Sigmoid colon (tissue), 7 donors: Measurements from ENCODE around the gene C8G. TPM values are rescaled to one million over a fixed set of nuclear protein-coding genes. Genes with fewer than 3 reads are reported as not detected.

Experiments used
- DNase-seq: peaks from one replicate; pipeline ENCODE4 v3.0.0-alpha.2; 2019
- H3K27ac ChIP-seq, 4 donors: fragments of 200-600 bp; sonication (generic); one replicate each; pipeline ENCODE4 v1.5.1; 2016 to 2019; ENCODE audit warnings: mild to moderate bottlenecking in 1 of 4
- H3K27me3 ChIP-seq, 3 donors: fragments of 200-600 bp; sonication (generic); one replicate each; pipeline ENCODE4 v1.5.1; 2019; ENCODE audit warnings: mild to moderate bottlenecking in 1 of 3
- H3K36me3 ChIP-seq, 4 donors: fragments of 200-600 bp; sonication (generic); one replicate each; pipeline ENCODE4 v1.5.1; 2016 to 2019
- H3K4me1 ChIP-seq, 4 donors: fragments of 200-600 bp; sonication (generic); one replicate each; pipeline ENCODE4 v1.5.1; 2017 to 2019
- H3K4me3 ChIP-seq, 4 donors: fragments of 200-600 bp; sonication (generic); one replicate each; pipeline ENCODE4 v1.5.1; 2017 to 2019; ENCODE audit warnings: mild to moderate bottlenecking in 2 of 4, moderate library complexity in 1 of 4
- H3K9me3 ChIP-seq, 4 donors: fragments of 200-600 bp in 3 of 4; sonication (generic) in 3 of 4; one replicate each; pipeline versions ENCODE4 v1.5.1 to v1.6.1; 2013 to 2019
- EP300 ChIP-seq, 4 donors: sonication (generic); formaldehyde crosslinking; IDR thresholded peaks; one replicate each; pipeline ENCODE4 v1.6.1; 2017; ENCODE audit warnings: antibody characterized with exemption in 4 of 4
- POLR2A ChIP-seq, 2 donors: fragments of 450-650 bp; IDR thresholded peaks; one replicate each; pipeline ENCODE4 v1.6.1; 2016; ENCODE audit warnings: antibody characterized with exemption in 2 of 2, mild to moderate bottlenecking in 2 of 2, moderate library complexity in 2 of 2
- POLR2AphosphoS5 ChIP-seq, 4 donors: sonication (generic); formaldehyde crosslinking; IDR thresholded peaks; one replicate each; pipeline ENCODE4 v1.6.1; 2017; ENCODE audit warnings: antibody characterized with exemption in 4 of 4
- WGBS, 2 donors: extraction: QIAGEN DNeasy Blood & Tissue Kit; methylation state at CpG; one replicate each; pipeline ENCODE4 v1.1.7; 2013; 5-methylcytosine and 5-hydroxymethylcytosine counted together
- intact Hi-C: fragments of 100-400 bp; cut with DNase I; formaldehyde crosslinking; loops from one replicate; pipeline ENCODE4 v1.15.1; 2023
- polyA plus RNA-seq, 3 donors: library from polyadenylated mRNA; stranded (reverse); fragments of 200-250 nt; gene quantifications; one replicate each; pipeline ENCODE4 v1.2.3, GENCODE V29; 2013
- total RNA-seq, 4 donors: library from RNA; depleted of rRNA; stranded (reverse); fragments of >200 nt; gene quantifications; one replicate each; pipeline ENCODE4 v1.1.0, GENCODE V29; 2016
- TF ChIP-seq, protein P1 (sequence below), 4 experiments: fragments of 450-650 bp in 3 of 4; fragments of 200-600 bp in 1 of 4; IDR thresholded peaks; one replicate each; pipeline ENCODE4 v1.5.1; 2016 to 2019; ENCODE audit warnings: antibody characterized with exemption in 4 of 4, mild to moderate bottlenecking in 3 of 4, moderate library complexity in 2 of 4
- donor health status: healthy with polysubstance abuse.
- donor health status: Bipolar disorder and iron deficiency.
- donor health status: healthy.

The C8G gene
- total and polyA plus RNA-seq, 7 donors, result 4.2 to 11.1 (median 5.4) TPM; not detected in 4

DNA sequence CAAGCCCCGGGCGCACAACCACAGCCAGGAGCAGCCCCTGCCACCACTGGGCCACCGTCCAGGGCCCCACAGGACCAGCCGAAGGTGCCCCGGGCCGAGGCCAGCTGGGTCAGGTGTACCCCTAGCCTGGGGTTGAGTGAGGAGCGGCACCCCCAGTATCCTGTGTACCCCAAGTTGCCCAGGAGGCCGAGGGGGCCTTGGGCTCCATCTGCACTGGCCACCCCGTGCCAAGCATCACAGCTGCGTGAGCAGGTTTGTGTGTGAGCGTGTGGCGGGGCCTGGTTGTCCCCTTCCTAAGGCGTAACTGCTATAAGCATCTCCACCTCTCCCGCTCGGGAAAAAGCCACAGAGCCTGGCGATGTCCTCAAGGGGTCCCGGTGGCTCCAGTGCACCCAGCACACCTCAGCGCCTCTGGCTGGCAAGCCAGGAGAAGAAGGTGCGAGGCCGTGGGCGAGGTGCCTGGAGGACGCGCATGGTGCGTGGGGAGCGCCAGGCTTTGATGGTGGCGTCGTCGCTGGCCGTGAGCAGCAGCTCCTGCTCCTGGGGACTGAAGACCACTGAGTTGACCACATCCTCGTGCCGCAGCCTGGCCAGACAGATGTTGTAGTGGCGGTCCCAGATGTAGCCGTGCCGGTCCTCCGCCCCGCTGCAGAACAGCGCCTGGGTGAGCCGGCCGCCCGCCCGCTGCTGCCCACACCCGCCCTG lies 4.4 kb upstream of the C8G start:
- no peaks in the 10 kb centered on the region for H3K27me3 ChIP-seq
- no peak for TF ChIP-seq POLR2A (IDR thresholded peaks at IDR 0.05)
- TF ChIP-seq EP300 (IDR thresholded peaks at IDR 0.05), result no peak
- TF ChIP-seq, protein P1, sequence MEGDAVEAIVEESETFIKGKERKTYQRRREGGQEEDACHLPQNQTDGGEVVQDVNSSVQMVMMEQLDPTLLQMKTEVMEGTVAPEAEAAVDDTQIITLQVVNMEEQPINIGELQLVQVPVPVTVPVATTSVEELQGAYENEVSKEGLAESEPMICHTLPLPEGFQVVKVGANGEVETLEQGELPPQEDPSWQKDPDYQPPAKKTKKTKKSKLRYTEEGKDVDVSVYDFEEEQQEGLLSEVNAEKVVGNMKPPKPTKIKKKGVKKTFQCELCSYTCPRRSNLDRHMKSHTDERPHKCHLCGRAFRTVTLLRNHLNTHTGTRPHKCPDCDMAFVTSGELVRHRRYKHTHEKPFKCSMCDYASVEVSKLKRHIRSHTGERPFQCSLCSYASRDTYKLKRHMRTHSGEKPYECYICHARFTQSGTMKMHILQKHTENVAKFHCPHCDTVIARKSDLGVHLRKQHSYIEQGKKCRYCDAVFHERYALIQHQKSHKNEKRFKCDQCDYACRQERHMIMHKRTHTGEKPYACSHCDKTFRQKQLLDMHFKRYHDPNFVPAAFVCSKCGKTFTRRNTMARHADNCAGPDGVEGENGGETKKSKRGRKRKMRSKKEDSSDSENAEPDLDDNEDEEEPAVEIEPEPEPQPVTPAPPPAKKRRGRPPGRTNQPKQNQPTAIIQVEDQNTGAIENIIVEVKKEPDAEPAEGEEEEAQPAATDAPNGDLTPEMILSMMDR (IDR thresholded peaks at IDR 0.05), result no peak
- TF ChIP-seq POLR2AphosphoS5 (IDR thresholded peaks at IDR 0.05), result no peak
- DNase-seq, result peak; percentile 64
- H3K4me3 ChIP-seq, result no peak overlapping the region
- no peak overlapping the region for H3K27ac ChIP-seq
- no peaks in the 10 kb centered on the region for H3K9me3 ChIP-seq
- peaks cover 34 to 55% (median 40%) of the 10 kb centered on the region in 4 donors for H3K36me3 ChIP-seq
- intact Hi-C loops, result loop anchor here (5.0 kb wide), 1 partner anchor 53 kb away; the partner anchor contains the start of gene TRAF2
- WGBS, 2 donors, result 94 to 96% methylated on average over 42 of the region's 42 CpGs
- peaks cover 0 to 27% (median 19%) of the 10 kb centered on the region in 4 donors for H3K4me1 ChIP-seq

DNA sequence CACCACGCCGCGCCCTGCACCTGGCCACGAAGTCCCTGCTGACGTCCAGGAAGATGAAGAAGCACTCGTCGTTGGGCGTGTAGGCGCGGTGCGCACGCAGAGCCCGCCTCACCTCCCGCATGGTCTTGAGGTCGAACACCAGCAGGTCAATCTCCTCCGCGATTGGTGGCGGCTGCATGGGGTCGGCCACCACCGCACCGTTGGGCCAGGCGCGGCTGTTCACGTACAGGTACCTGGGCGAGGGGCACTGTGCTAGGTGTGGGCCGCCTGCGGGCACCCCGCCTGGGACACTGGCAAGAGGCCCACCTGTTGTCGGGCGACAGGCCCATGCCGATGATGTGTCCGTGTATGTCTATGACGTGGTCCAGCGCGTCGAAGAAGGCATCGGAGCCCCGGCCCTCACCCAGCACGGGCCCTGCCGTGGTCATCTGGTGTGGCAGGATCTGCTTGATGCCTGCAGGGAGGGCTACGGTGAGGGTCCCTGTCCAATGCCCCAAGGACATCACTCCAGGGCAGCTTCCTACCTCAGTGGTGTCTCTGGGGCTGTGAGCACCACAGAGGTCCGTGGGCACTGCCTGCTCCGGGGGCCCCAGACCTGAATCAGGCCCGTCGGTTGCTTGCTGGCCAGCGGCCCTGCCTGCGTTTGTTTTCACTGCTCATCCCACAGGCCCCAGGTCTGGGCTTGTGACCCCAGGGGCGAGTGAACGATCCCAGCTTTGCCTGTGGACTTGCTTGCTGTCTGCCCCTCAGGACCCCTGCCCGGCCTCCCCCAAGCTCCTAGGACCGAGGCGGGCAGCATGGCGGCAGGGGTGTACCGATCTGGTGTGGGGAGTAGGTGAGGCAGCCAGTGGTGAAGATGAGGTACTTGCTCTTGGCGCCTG lies 3.6 kb upstream of the C8G start:
- Histone ChIP-seq H3K4me1 (peaks cover 0 to 27% (median 19%) of the 10 kb centered on the region in 4 donors), H3K27me3 (no peaks in the 10 kb centered on the region), H3K27ac (no peak overlapping the region), H3K36me3 (peaks cover 34 to 55% (median 40%) of the 10 kb centered on the region in 4 donors), H3K9me3 (no peaks in the 10 kb centered on the region), H3K4me3 (no peak overlapping the region)
- no peak for DNase-seq
- intact Hi-C loops, result loop anchor here (5.0 kb wide), 1 partner anchor 54 kb away; the partner anchor contains the start of gene TRAF2
- 93 to 96% methylated on average over 55 of the region's 55 CpGs for WGBS, 2 donors
- TF ChIP-seq POLR2AphosphoS5 (IDR thresholded peaks at IDR 0.05), result no peak
- TF ChIP-seq, protein P1 (IDR thresholded peaks at IDR 0.05), result no peak

DNA sequence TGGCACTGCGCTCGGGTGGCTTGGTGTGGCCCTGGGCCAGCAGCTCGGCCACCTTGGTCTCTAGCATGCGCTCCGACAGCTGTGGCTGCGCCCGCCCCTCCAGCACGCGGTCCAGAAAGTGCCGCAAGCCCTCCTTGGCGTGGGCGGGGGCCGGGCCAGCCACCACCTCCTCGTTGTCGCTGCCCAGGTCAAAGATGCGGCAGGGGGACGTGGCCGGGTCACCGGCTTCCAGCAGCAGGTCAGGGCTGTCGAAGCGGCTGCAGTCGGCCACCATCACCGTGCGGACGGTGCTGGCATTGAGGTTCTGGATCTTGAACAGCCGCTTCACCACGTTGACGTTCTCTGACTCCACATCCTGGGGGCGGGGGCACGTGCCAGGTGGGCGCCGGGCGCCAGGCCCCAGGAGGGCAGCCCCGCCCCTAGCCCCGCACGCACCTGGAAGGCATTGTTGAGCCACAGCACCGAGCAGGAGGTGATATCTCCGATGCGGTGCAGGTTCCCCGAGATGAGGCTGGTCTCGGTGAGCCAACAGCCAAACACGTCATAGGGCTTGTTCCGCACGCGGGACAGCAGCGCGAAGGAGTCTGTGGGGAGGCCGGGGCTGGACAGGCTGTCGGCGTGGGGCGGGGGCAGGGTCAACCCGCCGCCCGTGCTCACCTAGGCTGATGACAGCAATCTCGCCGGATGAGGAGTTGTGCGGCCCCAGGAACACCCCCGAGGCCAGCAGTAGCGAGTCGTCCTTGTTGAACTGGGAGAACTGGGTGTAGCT lies 2.7 kb upstream of the C8G start:
- DNase-seq, result peak; percentile 67
- Histone ChIP-seq H3K27ac (no peak overlapping the region), H3K27me3 (no peaks in the 10 kb centered on the region), H3K9me3 (no peaks in the 10 kb centered on the region), H3K36me3 (peaks cover 34 to 49% (median 40%) of the 10 kb centered on the region in 4 donors), H3K4me1 (peaks cover 0 to 27% (median 19%) of the 10 kb centered on the region in 4 donors), H3K4me3 (no peak overlapping the region)
- intact Hi-C loops, result loop anchor here (5.0 kb wide), 1 partner anchor 55 kb away; the partner anchor contains the start of gene TRAF2
- TF ChIP-seq EP300 (IDR thresholded peaks at IDR 0.05) (no peak), POLR2A (IDR thresholded peaks at IDR 0.05) (no peak), POLR2AphosphoS5 (IDR thresholded peaks at IDR 0.05) (no peak)
- TF ChIP-seq, protein P1 (IDR thresholded peaks at IDR 0.05), result no peak
- 93 to 95% methylated on average over 60 of the region's 60 CpGs for WGBS, 2 donors

DNA sequence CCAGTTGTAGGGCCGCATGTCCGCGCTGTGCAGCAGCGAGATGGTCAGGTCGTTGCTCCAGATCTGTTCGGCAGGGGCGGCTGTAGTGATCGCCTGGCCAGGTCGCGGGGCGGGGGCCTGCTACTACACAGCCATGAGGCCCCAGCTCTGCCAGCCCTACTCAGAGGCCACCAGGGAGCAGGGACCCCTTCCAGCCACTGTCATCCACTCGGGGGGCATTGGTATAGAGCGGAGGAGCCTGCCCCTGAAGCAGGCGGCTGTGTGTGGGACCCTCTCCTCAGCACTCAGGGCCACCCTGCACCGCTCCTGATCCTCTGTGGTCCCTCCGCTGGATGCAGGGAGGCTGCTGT lies 2.2 kb upstream of the C8G start:
- Histone ChIP-seq H3K36me3 (peaks cover 34 to 45% (median 40%) of the 10 kb centered on the region in 4 donors), H3K27me3 (no peaks in the 10 kb centered on the region), H3K27ac (peak overlapping the region in 1 of 4 donors; percentile 94), H3K9me3 (no peaks in the 10 kb centered on the region), H3K4me1 (peaks cover 0 to 27% (median 19%) of the 10 kb centered on the region in 4 donors), H3K4me3 (peak overlapping the region in 2 of 4 donors; percentile 81 to 96)
- 92 to 94% methylated on average over 16 of the region's 16 CpGs for WGBS, 2 donors
- no peak for DNase-seq
- TF ChIP-seq, protein P1 (IDR thresholded peaks at IDR 0.05), result no peak
- TF ChIP-seq POLR2A (IDR thresholded peaks at IDR 0.05) (no peak), POLR2AphosphoS5 (IDR thresholded peaks at IDR 0.05) (no peak), EP300 (IDR thresholded peaks at IDR 0.05) (no peak)
- intact Hi-C loops, result loop anchor here (5.0 kb wide), 1 partner anchor 56 kb away; the partner anchor contains the start of gene TRAF2
